Smooth muscle cell (in vitro differentiated cells): ENCODE measurements around the gene ST8SIA1. TPM values are rescaled to one million over a fixed set of nuclear protein-coding genes. Genes with fewer than 3 reads are reported as not detected.

Source experiments
- DNase-seq: peaks from one replicate; lab custom pipeline; 2025; ENCODE audit not compliant: unreplicated experiment; lab: John Stamatoyannopoulos, UW
- H2AFZ ChIP-seq: fragments of 200-600 bp; sonication (generic); 2 replicates; pipeline ENCODE4 v1.6.0; 2016; ENCODE audit warnings: antibody characterized with exemption, low read depth, mild to moderate bottlenecking
- H3F3A ChIP-seq: fragments of 200-600 bp; sonication (generic); 2 replicates; pipeline ENCODE4 v1.6.0; 2017; ENCODE audit warnings: antibody characterized with exemption, low read depth
- H3K27ac ChIP-seq: fragments of 200-600 bp; sonication (generic); 2 replicates; pipeline ENCODE4 v1.5.1; 2016; ENCODE audit warnings: low read depth, mild to moderate bottlenecking
- H3K27me3 ChIP-seq: fragments of 200-600 bp; sonication (generic); 2 replicates; pipeline ENCODE4 v1.6.1; 2016; ENCODE audit warnings: low read depth, mild to moderate bottlenecking
- H3K36me3 ChIP-seq: fragments of 200-600 bp; sonication (generic); 2 replicates; pipeline ENCODE4 v1.5.1; 2016; ENCODE audit warnings: low read depth
- H3K4me1 ChIP-seq: fragments of 200-600 bp; sonication (generic); 2 replicates; pipeline ENCODE4 v1.5.1; 2016; ENCODE audit warnings: low read depth
- H3K4me2 ChIP-seq: fragments of 200-600 bp; sonication (generic); 2 replicates; pipeline ENCODE4 v1.6.0; 2016; ENCODE audit warnings: mild to moderate bottlenecking
- H3K4me3 ChIP-seq: fragments of 200-600 bp; sonication (generic); 2 replicates; pipeline ENCODE4 v1.5.1; 2016; ENCODE audit warnings: mild to moderate bottlenecking
- H3K79me2 ChIP-seq: fragments of 200-600 bp; sonication (generic); 2 replicates; pipeline ENCODE4 v1.6.0; 2016; ENCODE audit warnings: low read depth, mild to moderate bottlenecking
- H3K9ac ChIP-seq: fragments of 200-600 bp; sonication (generic); 2 replicates; pipeline ENCODE4 v1.6.0; 2016; ENCODE audit warnings: low read depth
- H3K9me3 ChIP-seq: fragments of 200-600 bp; sonication (generic); replicated peaks from 2 replicates; pipeline ENCODE4 v1.5.1; 2016; ENCODE audit warnings: low read depth
- H4K20me1 ChIP-seq: fragments of 200-600 bp; sonication (generic); 2 replicates; pipeline ENCODE4 v1.6.0; 2016; ENCODE audit warnings: low read depth
- CTCF ChIP-seq: fragments of 200-600 bp; sonication (generic); IDR thresholded peaks from 2 replicates; pipeline ENCODE4 v1.5.1; 2017; ENCODE audit warnings: borderline replicate concordance, mild to moderate bottlenecking, antibody characterized with exemption; ENCODE audit not compliant: insufficient read depth, poor library complexity, severe bottlenecking
- WGBS: methylation state at CpG from one replicate; pipeline ENCODE4 v1.1.7; 2016; ENCODE audit warnings: low lambda C conversion rate; 5-methylcytosine and 5-hydroxymethylcytosine counted together
- polyA plus RNA-seq: library from polyadenylated mRNA; unstranded; fragments of >200 nt; fragmentation: Nextera tagmentation; extraction: Ambion mirVana; gene quantifications from 2 replicates; pipeline ENCODE4 v1.2.1, GENCODE V29; 2016
- total RNA-seq: library from RNA; depleted of rRNA; stranded (reverse); fragments of >200 nt; gene quantifications from 2 replicates; pipeline ENCODE4 v1.2.3, GENCODE V29; 2014

The ST8SIA1 gene
- total and polyA plus RNA-seq, 2 experiments from 2014 or later, result 3.7 to 5.3 TPM

GRCh38 chr12:22196236-22196635, 138.3 kb downstream of the ST8SIA1 start:
- Histone ChIP-seq H3K79me2 (no peaks in the 10 kb centered on the region), H3K4me2 (no peak overlapping the region), H3K27me3 (peaks cover 4% of the 10 kb centered on the region), H3F3A (no peaks in the 10 kb centered on the region), H3K4me1 (no peaks in the 10 kb centered on the region), H3K36me3 (no peaks in the 10 kb centered on the region), H3K9me3 (no peaks in the 10 kb centered on the region), H3K9ac (no peak overlapping the region), H3K27ac (no peak overlapping the region), H4K20me1 (no peaks in the 10 kb centered on the region), H3K4me3 (no peak overlapping the region), H2AFZ (no peak overlapping the region)
- no peak for DNase-seq
- TF ChIP-seq CTCF, result no peak
- 71% methylated on average over 1 of the region's 1 CpG for whole genome bisulfite sequencing

DNA sequence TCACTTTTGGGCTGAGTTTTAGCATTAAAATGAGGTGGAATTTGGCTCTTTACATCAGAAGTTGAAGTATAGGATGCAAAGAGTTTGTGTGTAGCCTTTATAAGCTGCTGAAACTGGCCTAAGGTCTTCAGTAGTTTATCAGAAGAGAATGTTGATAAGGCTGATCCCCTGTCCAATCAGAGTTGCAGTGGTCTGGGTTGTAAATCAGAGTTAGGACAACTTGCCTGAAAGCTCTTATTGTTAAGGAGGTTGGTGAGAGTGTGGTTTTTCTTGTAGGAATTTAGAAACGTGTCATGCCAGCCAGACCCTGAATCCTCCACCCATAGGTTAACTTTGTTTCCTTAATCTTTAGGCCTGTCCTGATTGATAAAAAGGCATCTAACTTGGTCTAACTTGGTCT, 143.5 kb downstream of the ST8SIA1 start:
- H3K4me3 ChIP-seq, result no peak overlapping the region
- no peak for TF ChIP-seq CTCF
- WGBS, result 0% methylated on average over 1 of the region's 1 CpG
- no peaks in the 10 kb centered on the region for H3K4me1 ChIP-seq
- no peak overlapping the region for H3K4me2 ChIP-seq
- no peak for DNase-seq
- peaks cover 4% of the 10 kb centered on the region for H3K27me3 ChIP-seq
- no peaks in the 10 kb centered on the region for H4K20me1 ChIP-seq
- H3K9ac ChIP-seq, result no peak overlapping the region
- no peaks in the 10 kb centered on the region for H3F3A ChIP-seq
- no peaks in the 10 kb centered on the region for H3K9me3 ChIP-seq
- H3K79me2 ChIP-seq, result no peaks in the 10 kb centered on the region
- no peak overlapping the region for H2AFZ ChIP-seq
- H3K27ac ChIP-seq, result no peak overlapping the region
- H3K36me3 ChIP-seq, result no peaks in the 10 kb centered on the region

DNA sequence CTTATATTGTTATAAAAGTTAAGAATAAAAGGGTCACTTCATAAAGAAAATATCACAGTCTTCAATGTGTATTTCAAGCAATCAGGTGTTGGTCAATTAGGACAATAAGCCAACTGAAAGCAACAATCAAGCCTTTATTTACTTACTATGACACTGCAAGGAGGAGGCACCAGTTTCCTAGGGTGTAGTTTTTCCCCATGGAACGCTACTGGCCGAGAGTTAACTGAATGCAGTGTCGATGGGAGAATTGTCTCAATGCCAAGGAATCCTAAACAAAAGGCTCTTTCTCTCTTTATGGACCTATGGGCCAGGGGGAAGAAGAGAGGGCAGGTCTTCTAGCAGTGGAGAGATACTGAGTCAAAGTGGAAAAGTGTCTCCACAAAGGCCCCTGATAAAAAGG, 146.1 kb downstream of the ST8SIA1 start:
- Histone ChIP-seq H3K4me3 (no peak overlapping the region), H3K79me2 (no peaks in the 10 kb centered on the region), H3K9me3 (no peaks in the 10 kb centered on the region), H4K20me1 (no peaks in the 10 kb centered on the region), H2AFZ (no peak overlapping the region), H3K27ac (no peak overlapping the region), H3K4me2 (no peak overlapping the region), H3K9ac (no peak overlapping the region), H3F3A (no peaks in the 10 kb centered on the region), H3K36me3 (no peaks in the 10 kb centered on the region), H3K4me1 (no peaks in the 10 kb centered on the region), H3K27me3 (no peaks in the 10 kb centered on the region)
- no peak for DNase-seq
- TF ChIP-seq CTCF, result no peak
- 91% methylated on average over 3 of the region's 3 CpGs for WGBS

DNA sequence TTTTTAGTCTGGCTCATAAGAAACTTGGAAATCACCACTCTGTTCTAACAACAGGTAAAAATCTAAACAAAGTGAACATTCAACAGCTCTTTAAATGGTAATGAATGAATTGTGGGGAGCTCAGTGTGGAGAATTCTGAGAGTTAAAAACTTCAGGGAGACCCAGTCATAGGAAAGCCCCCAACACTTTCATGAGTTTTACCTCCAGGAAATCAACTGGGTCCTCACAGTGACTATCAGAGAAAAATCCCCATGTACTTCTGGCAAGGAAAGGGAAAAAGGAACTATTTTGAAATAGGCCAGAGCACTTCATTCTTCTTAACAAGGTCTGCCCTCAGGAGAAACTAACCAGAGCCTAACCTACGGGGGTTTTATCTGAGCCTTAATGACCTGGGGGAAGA, 153.8 kb downstream of the ST8SIA1 start:
- no peaks in the 10 kb centered on the region for H4K20me1 ChIP-seq
- no peaks in the 10 kb centered on the region for H3K4me1 ChIP-seq
- H3K79me2 ChIP-seq, result no peaks in the 10 kb centered on the region
- H3F3A ChIP-seq, result no peaks in the 10 kb centered on the region
- no peaks in the 10 kb centered on the region for H3K36me3 ChIP-seq
- no peak overlapping the region for H3K4me2 ChIP-seq
- DNase-seq, result no peak
- H3K27me3 ChIP-seq, result no peaks in the 10 kb centered on the region
- no peak overlapping the region for H3K27ac ChIP-seq
- peak overlapping the region; percentile 4 for H2AFZ ChIP-seq
- no peaks in the 10 kb centered on the region for H3K9me3 ChIP-seq
- TF ChIP-seq CTCF, result no peak
- no peak overlapping the region for H3K4me3 ChIP-seq
- WGBS, result 0% methylated on average over 1 of the region's 1 CpG
- H3K9ac ChIP-seq, result no peak overlapping the region
